ENCODE results near the gene CLASRP.

GRCh38 chr19:45092747-45093678, 54.2 kb downstream of the CLASRP start, which contains the start of gene PPP1R37:
- no peak for TF ChIP-seq GTF2F1 (IDR thresholded peaks at IDR 0.05; ENCODE audit: borderline replicate concordance, low read depth, low read length)
- peak; percentile 10 to 78; a peak in 1 of 4 replicates for TF ChIP-seq SIN3A (conservative IDR thresholded peaks at IDR 0.05 in 1 of 2, IDR thresholded peaks at IDR 0.05 in 1 of 2; ENCODE audit: low read depth in 1 of 2, low read length in 2 of 2)
- TF ChIP-seq EP300 (IDR thresholded peaks at IDR 0.05; ENCODE audit: borderline replicate concordance in 1 of 2, low read depth in 2 of 2, low read length in 2 of 2) = peak; percentile 3 to 94; a peak in 2 of 3 replicates
- peak in 2 of 3 experiments; percentile 5 to 20; a peak in 2 of 4 replicates for TF ChIP-seq CTCF (IDR thresholded peaks at IDR 0.05; ENCODE audit: control extremely low read depth in 1 of 3, insufficient read depth in 1 of 3, low read depth in 1 of 3, low read length in 3 of 3)
- no peak for TF ChIP-seq ATF3 (IDR thresholded peaks at IDR 0.05; ENCODE audit: insufficient read depth, low read depth, low read length)
- TF ChIP-seq RXRA (IDR thresholded peaks at IDR 0.05; ENCODE audit: insufficient read depth, low read depth, low read length) = no peak

All from H1 (cell line).